ENCODE results near the gene MID1IP1.
A peak's percentile ranks its signal among the peaks of the same experiment; 100 is the strongest.

MID1IP1 gene

GRCh38 chrX:38800981-38801845 lies at the start of gene MID1IP1:
Gene MID1IP1 (plus strand): TSS chrX:38801459. CDS start chrX:38804947, 3,488 bp downstream.
- DNase-seq (ENCODE audit: low spot score): peak; percentile 75

DNA sequence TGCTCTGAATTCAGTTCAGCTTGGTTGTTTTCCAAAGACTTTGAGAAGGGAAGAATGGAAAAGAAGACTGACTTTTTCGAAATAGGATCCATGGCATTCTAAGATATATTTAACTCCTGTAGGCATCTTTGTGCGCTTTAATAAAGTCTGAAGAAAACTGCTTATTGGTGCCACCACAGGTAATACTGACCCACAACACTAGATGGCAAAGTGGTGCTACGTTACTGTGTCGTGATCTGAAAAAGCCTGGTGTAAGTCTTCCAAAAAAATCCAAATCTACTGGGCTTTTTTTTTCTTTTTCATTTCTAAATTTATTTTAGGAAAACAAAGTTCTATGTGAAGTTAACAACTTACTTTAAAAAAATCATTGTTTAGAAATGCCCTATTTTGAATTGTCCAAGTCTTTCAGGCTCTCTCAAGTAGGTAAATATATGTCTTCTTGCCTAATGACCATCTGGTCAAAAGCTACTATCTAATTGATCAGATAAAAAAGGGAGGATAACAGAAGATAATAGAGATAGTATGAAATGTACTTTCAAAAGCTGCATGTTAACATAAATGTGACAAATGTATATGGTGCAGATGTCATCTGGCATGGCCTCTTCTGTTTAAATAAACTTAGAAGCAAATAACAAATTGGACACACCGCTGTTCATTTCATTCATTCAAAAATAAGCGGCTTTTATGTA lies 47.0 kb upstream of the MID1IP1 start:
- peak; percentile 19 for DNase-seq (ENCODE audit: low spot score)

- no peak for DNase-seq (ENCODE audit: low spot score)
Observed at GRCh38 chrX:38754818-38755718, 46.2 kb upstream of the MID1IP1 start.

DNA sequence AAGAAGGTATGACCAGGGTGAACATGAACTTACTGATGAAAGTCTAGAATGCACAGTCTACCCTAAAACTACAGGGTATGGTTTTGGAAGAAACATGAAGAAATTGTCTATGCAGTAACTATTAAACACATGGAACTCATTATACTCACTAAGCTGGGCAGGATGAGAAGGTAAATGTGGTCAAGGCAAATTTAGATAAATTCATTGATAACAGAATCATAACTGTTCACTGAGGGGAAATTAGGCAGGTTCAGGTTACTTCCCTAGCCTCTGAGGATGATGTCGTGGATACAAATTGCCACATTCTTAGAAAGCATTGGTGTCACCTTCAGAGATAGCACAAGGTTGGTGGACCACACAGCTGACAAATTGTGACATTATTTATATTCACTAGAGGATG lies 40.4 kb upstream of the MID1IP1 start:
- no peak for DNase-seq (ENCODE audit: low spot score)

DNA sequence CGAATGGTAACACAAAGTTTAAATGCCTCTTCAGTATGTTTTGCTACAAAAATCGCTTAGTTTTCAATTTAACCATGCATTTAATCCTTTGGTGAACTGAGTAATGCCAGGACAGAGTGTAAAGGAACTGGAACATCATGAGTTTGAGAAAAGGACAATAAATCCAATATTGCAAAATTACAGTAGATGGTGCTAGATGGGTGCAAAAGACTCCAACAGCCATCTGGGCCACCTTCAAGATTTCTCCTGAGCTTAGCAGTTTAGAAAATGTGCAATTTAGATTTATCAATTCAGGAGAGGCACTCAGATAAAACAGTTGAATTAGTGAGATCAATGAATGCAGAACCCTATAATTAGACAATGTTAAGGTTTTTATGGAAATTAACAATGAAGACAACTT lies 33.2 kb upstream of the MID1IP1 start:
- no peak for DNase-seq (ENCODE audit: low spot score)

DNA sequence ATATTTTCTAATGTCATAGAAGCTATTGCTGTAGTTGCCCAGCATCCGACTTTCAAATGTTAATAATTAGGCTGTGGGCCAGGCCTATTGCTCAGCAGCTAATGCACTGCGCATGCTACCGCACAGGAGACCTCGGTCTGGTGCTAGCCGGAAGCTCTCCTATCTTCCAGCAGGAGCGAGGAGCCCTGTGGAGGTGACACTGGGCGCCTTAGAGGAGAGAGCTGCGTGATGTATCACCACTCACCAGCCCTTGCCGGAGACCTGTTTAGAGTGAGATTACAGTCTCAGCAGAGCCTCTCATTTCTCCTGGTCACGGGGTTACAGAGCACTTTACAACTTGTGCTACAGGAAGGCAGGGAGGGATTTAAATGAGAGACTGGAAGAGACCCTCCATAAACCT lies 31.1 kb upstream of the MID1IP1 start:
- DNase-seq (ENCODE audit: low spot score): no peak

- no peak for DNase-seq (ENCODE audit: low spot score)
Observed at GRCh38 chrX:38774249-38774648, 27.0 kb upstream of the MID1IP1 start.

DNA sequence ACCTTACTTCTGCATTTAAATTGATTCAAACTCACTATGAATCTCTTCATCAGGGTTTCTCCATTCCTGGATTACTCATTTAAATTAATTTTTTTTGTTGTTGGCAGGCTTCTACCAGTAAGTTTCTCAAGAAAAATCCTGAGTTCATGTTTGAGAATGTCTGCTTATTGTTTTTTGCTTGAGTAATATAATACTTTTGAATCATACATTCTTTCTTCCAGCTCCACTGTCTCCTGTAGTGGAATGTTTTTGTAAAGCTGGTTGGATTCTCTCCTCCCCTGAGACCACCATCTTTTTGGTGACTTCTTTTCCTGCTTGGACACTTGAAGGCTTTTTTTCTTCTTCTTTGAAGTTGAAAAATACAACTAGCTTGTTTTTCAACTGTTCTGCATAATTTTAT lies 4.3 kb upstream of the MID1IP1 start:
- DNase-seq (ENCODE audit: low spot score): no peak

- DNase-seq (ENCODE audit: low spot score): no peak
Observed at GRCh38 chrX:38798956-38799355, 2.3 kb upstream of the MID1IP1 start.

DNA sequence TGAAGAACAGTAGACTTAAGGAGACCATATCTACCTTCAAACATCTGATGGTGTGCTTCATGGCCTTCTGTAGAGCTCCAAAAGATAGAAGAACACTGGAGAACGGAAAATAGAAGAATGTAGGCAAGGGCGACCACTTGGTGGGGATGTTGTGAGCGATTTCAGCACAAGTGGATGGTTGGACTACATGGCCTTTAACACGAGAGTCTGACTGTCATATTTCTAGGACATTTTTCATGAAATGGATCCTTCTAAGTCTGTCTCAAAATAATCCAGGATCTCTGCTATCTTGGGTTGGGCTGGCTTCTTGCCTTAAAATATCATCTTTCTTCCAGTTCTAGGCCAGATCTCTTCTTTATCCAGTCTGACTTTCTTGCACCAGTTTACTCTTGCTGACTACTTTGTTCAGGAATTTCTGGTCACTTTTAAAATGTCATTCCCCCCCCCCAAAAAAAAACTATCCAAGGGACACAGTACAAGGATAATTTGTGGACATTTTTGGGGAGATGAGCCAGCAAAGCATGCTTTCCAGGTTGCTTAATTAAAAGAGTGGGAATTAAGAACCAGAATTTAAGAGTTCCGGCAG lies 1.2 kb upstream of the MID1IP1 start:
- peak; percentile 30 for DNase-seq (ENCODE audit: low spot score)

- DNase-seq (ENCODE audit: low spot score): no peak
Observed at GRCh38 chrX:38803243-38803587, 2.0 kb downstream of the MID1IP1 start.

DNA sequence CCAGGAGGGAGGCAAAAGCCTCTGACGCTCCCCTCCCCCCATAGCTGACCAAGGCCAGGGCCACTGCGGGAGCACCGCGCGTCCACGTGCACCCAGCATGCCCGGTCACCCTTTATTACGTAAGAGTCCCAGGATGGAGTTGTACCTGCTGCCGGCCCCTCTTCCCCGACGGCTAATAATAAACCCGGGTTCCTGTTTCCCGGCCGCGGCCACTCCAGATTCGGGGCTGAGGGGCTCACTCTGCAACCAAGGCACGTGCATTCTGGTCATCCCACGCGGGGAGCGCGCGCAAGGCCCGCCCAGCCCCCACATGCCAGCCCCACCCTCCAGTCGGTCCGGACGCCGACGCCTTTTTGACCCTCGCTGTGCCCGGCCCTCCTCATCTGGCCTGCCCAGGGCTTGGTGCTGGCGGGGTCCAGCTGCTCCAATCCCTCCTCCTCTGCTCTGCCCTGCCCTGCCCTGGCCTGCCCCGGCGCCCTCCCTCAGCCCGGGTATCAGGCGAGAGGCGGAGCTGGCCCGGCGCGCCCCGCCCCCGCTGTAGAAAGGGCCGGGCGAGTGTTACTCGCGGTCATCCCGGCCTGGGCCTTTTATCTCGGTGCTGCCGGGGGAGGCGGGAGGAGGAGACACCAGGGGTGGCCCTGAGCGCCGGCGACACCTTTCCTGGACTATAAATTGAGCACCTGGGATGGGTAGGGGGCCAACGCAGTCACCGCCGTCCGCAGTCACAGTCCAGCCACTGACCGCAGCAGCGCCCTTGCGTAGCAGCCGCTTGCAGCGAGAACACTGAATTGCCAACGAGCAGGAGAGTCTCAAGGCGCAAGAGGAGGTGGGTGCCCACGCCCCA lies 2.6 kb downstream of the MID1IP1 start:
- peak; percentile 66 for DNase-seq (ENCODE audit: low spot score)

GRCh38 chrX:38804432-38804681 lies 3.1 kb downstream of the MID1IP1 start:
- no peak for DNase-seq (ENCODE audit: low spot score)

- DNase-seq (ENCODE audit: low spot score): peak; percentile 3
Observed at GRCh38 chrX:38804682-38805431, 3.6 kb downstream of the MID1IP1 start.

DNA sequence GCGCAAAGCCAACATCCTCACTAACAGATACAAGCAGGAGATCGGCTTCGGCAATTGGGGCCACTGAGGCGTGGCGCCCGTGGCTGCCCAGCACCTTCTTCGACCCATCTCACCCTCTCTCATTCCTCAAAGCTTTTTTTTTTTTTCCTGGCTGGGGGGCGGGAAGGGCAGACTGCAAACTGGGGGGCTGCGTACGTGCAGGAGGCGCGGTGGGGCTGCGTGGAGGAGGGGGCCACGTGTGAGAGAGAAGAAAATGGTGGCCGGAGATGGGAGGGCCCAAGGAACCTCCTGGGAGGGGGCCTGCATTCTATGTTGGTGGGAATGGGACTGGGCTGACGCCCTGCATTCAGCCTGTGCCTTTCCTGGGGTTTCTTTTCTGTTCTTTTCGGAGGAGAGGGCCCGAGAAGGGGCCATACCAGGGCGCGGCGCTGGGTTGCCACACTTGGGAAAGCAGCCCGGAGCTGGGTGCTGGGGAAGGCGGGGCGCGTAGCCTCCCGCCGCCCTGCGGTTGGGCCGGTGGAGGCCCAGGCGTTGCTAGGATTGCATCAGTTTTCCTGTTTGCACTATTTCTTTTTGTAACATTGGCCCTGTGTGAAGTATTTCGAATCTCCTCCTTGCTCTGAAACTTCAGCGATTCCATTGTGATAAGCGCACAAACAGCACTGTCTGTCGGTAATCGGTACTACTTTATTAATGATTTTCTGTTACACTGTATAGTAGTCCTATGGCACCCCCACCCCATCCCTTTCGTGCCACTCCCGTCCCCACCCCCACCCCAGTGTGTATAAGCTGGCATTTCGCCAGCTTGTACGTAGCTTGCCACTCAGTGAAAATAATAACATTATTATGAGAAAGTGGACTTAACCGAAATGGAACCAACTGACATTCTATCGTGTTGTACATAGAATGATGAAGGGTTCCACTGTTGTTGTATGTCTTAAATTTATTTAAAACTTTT lies 4.5 kb downstream of the MID1IP1 start:
- DNase-seq (ENCODE audit: low spot score): peak; percentile 65

- DNase-seq (ENCODE audit: low spot score): peak; percentile 9
Observed at GRCh38 chrX:38806875-38807621, 5.8 kb downstream of the MID1IP1 start.

DNA sequence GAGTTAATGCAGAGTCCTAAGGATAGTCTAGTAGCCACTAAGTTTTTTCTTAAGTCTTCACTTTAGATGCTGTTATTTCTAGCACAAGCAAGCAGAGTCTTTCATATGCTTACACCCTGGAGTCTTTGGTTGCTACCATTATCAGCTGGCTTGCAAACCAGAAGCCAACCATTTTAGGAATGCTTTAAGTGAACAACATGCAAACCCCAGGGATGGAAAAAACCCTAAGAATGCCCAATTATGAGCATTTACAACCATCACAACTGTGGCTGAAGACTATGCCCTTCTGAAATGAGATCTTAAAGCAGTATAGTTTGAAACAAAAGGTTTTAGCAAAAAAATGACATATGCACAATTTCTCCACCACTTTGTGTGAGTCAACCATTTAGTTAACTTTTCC lies 6.6 kb downstream of the MID1IP1 start:
- no peak for DNase-seq (ENCODE audit: low spot score)

GRCh38 chrX:38811515-38812243 lies 10.4 kb downstream of the MID1IP1 start:
- DNase-seq (ENCODE audit: low spot score): peak; percentile 17

Data from CD4-positive, alpha-beta T cell treated with Interleukin-6 at 100 ng/mL for 8 hours (primary cell).